Measurements from ENCODE around the gene TGM2.

Gene TGM2

GRCh38 chr20:38165089-38165965 is at the start of gene TGM2:
TSS of gene TGM2 (minus strand) at chr20:38165270. CDS start at chr20:38165198, 72 bp downstream.
- DNase-seq = peak; percentile 52
- no peak within 1 kb of the TSS for H3K9ac ChIP-seq (ENCODE audit: low read length)
- 0 out of 2 replicates have a peak within 1 kb of the TSS, but pooled peaks have one; percentile 15 for H2AFZ ChIP-seq (ENCODE audit: low read length)

DNA sequence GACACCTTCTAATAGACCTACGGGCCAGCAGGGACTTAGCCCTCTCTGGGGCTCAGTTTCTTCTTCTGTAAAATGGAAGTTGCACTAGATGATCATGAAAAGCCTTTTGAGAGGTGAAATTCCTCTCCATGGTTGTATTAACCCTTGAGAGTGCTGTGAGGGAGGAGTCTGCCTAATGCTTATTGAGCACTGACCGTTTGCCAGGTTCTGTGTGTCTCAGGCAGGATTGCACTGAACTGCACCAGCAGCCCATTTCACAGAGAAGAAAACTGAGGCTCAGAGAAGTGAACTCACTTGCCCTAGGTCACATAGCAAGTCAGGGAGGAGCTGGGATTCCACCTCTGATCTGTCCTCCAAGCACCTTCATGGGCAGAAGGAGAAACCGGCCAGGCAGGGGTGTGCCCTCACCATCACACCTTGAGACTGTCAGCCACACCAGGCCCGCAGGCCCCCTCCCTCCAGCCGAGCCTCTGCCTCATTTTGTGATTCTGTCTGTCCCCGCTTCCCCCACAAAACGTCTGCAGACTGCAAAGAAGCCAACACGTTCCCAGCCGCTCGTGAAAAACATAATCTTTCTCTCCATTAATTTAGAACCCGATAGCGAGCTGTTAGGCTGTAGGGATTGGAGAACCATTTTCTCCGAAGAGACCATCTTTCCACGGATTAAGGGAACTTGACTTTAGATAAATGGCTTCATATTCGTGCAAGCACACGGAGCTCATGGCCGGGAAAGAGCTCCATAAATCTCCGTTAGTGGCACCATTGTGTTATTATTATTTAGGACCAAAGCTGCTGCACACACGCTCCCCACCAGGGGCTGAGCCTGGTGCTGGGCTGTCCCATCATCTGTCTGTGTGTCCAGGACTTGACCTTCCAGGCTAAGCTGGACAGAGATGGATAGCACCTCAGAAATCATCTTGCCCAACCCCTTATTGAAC is 49.5 kb upstream of the TGM2 start:
- no peak for TF ChIP-seq CTCF (IDR thresholded peaks at IDR 0.05; ENCODE audit: low read length)
- no peak for TF ChIP-seq EZH2phosphoT487 (IDR thresholded peaks at IDR 0.05; ENCODE audit: low read length)
- TF ChIP-seq EZH2 (optimal IDR thresholded peaks at IDR 0.05; ENCODE audit: low read depth, low read length) = no peak
- Histone ChIP-seq H3K4me1 (ENCODE audit: low read length) (no peaks in the 10 kb centered on the region), H4K20me1 (ENCODE audit: insufficient read depth, low read length) (no peaks in the 10 kb centered on the region), H3K9me3 (replicated peaks; ENCODE audit: insufficient read depth, low read length) (no peaks in the 10 kb centered on the region), H3K36me3 (replicated peaks; ENCODE audit: insufficient read depth, low read length) (no peaks in the 10 kb centered on the region), H3K27me3 (replicated peaks; ENCODE audit: insufficient read depth, low read length) (no peaks in the 10 kb centered on the region), H3F3A (ENCODE audit: insufficient read depth, low read length) (no peaks in the 10 kb centered on the region), H3K9ac (ENCODE audit: low read length) (no peak overlapping the region), H3K4me3 (ENCODE audit: low read length) (no peak overlapping the region), H3K27ac (ENCODE audit: low read length) (no peak overlapping the region), H3K4me2 (ENCODE audit: low read depth, low read length) (no peak overlapping the region), H2AFZ (ENCODE audit: low read length) (no peak overlapping the region), H3K79me2 (ENCODE audit: low read length) (no peaks in the 10 kb centered on the region), H3K9me2 (replicated peaks; ENCODE audit: insufficient read depth, low read length) (no peaks in the 10 kb centered on the region)
- DNase-seq = no peak

More at GRCh38 chr20:38165089-38165965, at the start of gene TGM2:
- Histone ChIP-seq H3F3A (ENCODE audit: insufficient read depth, low read length) (no peaks in the 10 kb centered on the region), H3K27ac (ENCODE audit: low read length) (no peak within 1 kb of the TSS), H3K4me2 (ENCODE audit: low read depth, low read length) (peak within 1 kb of the TSS; percentile 43), H3K27me3 (replicated peaks; ENCODE audit: insufficient read depth, low read length) (no peaks in the 10 kb centered on the region), H3K9me3 (replicated peaks; ENCODE audit: insufficient read depth, low read length) (no peaks in the 10 kb centered on the region), H3K36me3 (replicated peaks; ENCODE audit: insufficient read depth, low read length) (no peaks in the 10 kb centered on the region), H3K4me1 (ENCODE audit: low read length) (peaks cover 14% of the 10 kb centered on the region; the same call in 1 of the 2 replicates), H3K79me2 (ENCODE audit: low read length) (no peaks in the 10 kb centered on the region), H3K9me2 (replicated peaks; ENCODE audit: insufficient read depth, low read length) (no peaks in the 10 kb centered on the region), H4K20me1 (ENCODE audit: insufficient read depth, low read length) (no peaks in the 10 kb centered on the region), H3K4me3 (ENCODE audit: low read length) (no peak within 1 kb of the TSS; the same call in 1 of the 2 replicates)
- TF ChIP-seq EZH2 (optimal IDR thresholded peaks at IDR 0.05; ENCODE audit: low read depth, low read length) = no peak
- peak; percentile 82 for TF ChIP-seq CTCF (IDR thresholded peaks at IDR 0.05; ENCODE audit: low read length)
- no peak for TF ChIP-seq EZH2phosphoT487 (IDR thresholded peaks at IDR 0.05; ENCODE audit: low read length)

- Histone ChIP-seq H3K36me3 (replicated peaks; ENCODE audit: insufficient read depth, low read length) (no peaks in the 10 kb centered on the region), H3K4me3 (ENCODE audit: low read length) (no peak overlapping the region), H2AFZ (ENCODE audit: low read length) (no peak overlapping the region), H4K20me1 (ENCODE audit: insufficient read depth, low read length) (no peaks in the 10 kb centered on the region), H3K4me2 (ENCODE audit: low read depth, low read length) (no peak overlapping the region), H3K9me3 (replicated peaks; ENCODE audit: insufficient read depth, low read length) (no peaks in the 10 kb centered on the region), H3K79me2 (ENCODE audit: low read length) (no peaks in the 10 kb centered on the region), H3K27me3 (replicated peaks; ENCODE audit: insufficient read depth, low read length) (no peaks in the 10 kb centered on the region), H3K9ac (ENCODE audit: low read length) (no peak overlapping the region), H3K4me1 (ENCODE audit: low read length) (no peaks in the 10 kb centered on the region), H3K9me2 (replicated peaks; ENCODE audit: insufficient read depth, low read length) (no peaks in the 10 kb centered on the region), H3K27ac (ENCODE audit: low read length) (no peak overlapping the region), H3F3A (ENCODE audit: insufficient read depth, low read length) (no peaks in the 10 kb centered on the region)
- no peak for DNase-seq
- TF ChIP-seq EZH2 (optimal IDR thresholded peaks at IDR 0.05; ENCODE audit: low read depth, low read length) (no peak), EZH2phosphoT487 (IDR thresholded peaks at IDR 0.05; ENCODE audit: low read length) (no peak), CTCF (IDR thresholded peaks at IDR 0.05; ENCODE audit: low read length) (no peak)
Measured at GRCh38 chr20:38213607-38213940, 48.5 kb upstream of the TGM2 start.
